Spleen (tissue), 11 donors: ENCODE results near the gene NLGN1. TPM values are rescaled to one million over a fixed set of nuclear protein-coding genes. Genes with fewer than 3 reads are reported as not detected.

ENCODE experiments used
- DNase-seq: peaks from one replicate; pipeline ENCODE4 v3.0.0-alpha.2; 2020
- H3K27ac ChIP-seq, 8 donors: fragments of 200-600 bp; sonication (generic) in 7 of 8; 1 replicate in 4 of 8; 2 replicates in 4 of 8; pipeline versions ENCODE4 v1.5.0 to v1.8.0; 2016 to 2021; ENCODE audit warnings: inconsistent platforms in 4 of 8, mild to moderate bottlenecking in 4 of 8, moderate library complexity in 1 of 8
- H3K27me3 ChIP-seq, 7 donors: fragments of 200-600 bp; sonication (generic) in 6 of 7; replicated peaks in 1 of 7; 1 replicate in 4 of 7; 2 replicates in 3 of 7; pipeline versions ENCODE4 v1.5.0 to v1.8.0; 2016 to 2021; ENCODE audit warnings: inconsistent platforms in 3 of 7, mild to moderate bottlenecking in 1 of 7
- H3K36me3 ChIP-seq, 6 donors: fragments of 200-600 bp; sonication (generic) in 5 of 6; 1 replicate in 4 of 6; 2 replicates in 2 of 6; pipeline versions ENCODE4 v1.5.0 to v1.8.0; 2016 to 2021; ENCODE audit warnings: inconsistent platforms in 2 of 6
- H3K4me1 ChIP-seq, 6 donors: fragments of 200-600 bp; sonication (generic) in 5 of 6; 1 replicate in 3 of 6; 2 replicates in 3 of 6; pipeline versions ENCODE4 v1.5.0 to v1.8.0; 2016 to 2021; ENCODE audit warnings: inconsistent platforms in 3 of 6
- H3K4me3 ChIP-seq, 8 donors: fragments of 200-600 bp; sonication (generic) in 7 of 8; 1 replicate in 4 of 8; 2 replicates in 4 of 8; pipeline versions ENCODE4 v1.5.0 to v1.8.0; 2016 to 2021; ENCODE audit warnings: inconsistent platforms in 4 of 8, mild to moderate bottlenecking in 4 of 8, moderate library complexity in 2 of 8
- H3K9me3 ChIP-seq, 8 donors: fragments of 200-600 bp; sonication (generic) in 7 of 8; 1 replicate in 4 of 8; 2 replicates in 4 of 8; pipeline versions ENCODE4 v1.5.0 to v1.8.0; 2016 to 2021; ENCODE audit warnings: inconsistent platforms in 4 of 8
- POLR2A ChIP-seq, 3 donors: fragments of 450-650 bp; IDR thresholded peaks; one replicate each; pipeline ENCODE4 v1.5.1; 2017; ENCODE audit warnings: antibody characterized with exemption in 3 of 3, mild to moderate bottlenecking in 1 of 3
- POLR2AphosphoS5 ChIP-seq, 3 donors: sonication (generic); formaldehyde crosslinking; IDR thresholded peaks; one replicate each; pipeline ENCODE4 v1.5.1; 2017; ENCODE audit warnings: antibody characterized with exemption in 3 of 3
- WGBS, 5 donors: extraction: QIAGEN DNeasy Blood & Tissue Kit in 3 of 5; methylation state at CpG; one replicate each; pipeline versions ENCODE4 v1.1.5 to v1.1.7; 2013 to 2018; 5-methylcytosine and 5-hydroxymethylcytosine counted together
- intact Hi-C: fragments of 100-400 bp; cut with DNase I; formaldehyde crosslinking; loops from one replicate; pipeline ENCODE4 v1.15.0; 2023; ENCODE audit warnings: low total_unique reads
- polyA plus RNA-seq, 3 donors: library from polyadenylated mRNA; stranded (reverse); fragments of 200-250 nt; gene quantifications; one replicate each; pipeline ENCODE4 v1.2.1, GENCODE V29; 2013
- total RNA-seq, 7 donors: library from RNA; depleted of rRNA in 3 of 7; stranded (reverse); fragments of >200 nt in 3 of 7; fragmentation: NEBNext Ultra II Directional in 4 of 7; extraction: Animal tissue kit (Norgen Biotek cat#: 25700) in 4 of 7; gene quantifications; one replicate each; pipeline versions ENCODE4 v1.1.0 to v1.2.1, GENCODE V29; 2016 to 2021
- TF ChIP-seq, protein P1 (sequence below), 11 experiments: fragments of 200-600 bp in 7 of 11; fragments of 450-650 bp in 4 of 11; sonication (generic) in 4 of 11; IDR thresholded peaks in 8 of 11; conservative IDR thresholded peaks in 3 of 11; 1 replicate in 7 of 11; 2 replicates in 4 of 11; pipeline versions ENCODE4 v1.4.0 to v1.8.0; 2016 to 2021; ENCODE audit warnings: antibody characterized with exemption in 11 of 11, inconsistent platforms in 4 of 11, mild to moderate bottlenecking in 1 of 11
- donor health status: healthy with polysubstance abuse.
- donor health status: DM: no; HTN: no; CAD: no; lungs with moderate emphysema.
- donor health status: DM: no; HTN: no; CAD: no.
- donor health status: Bipolar disorder and iron deficiency.
- donor health status: healthy.
- donor health status: DM: no; HTN: no; CAD: no.
- donor health status: DM: yes; HTN: yes; CAD: no.

Gene NLGN1
- total and polyA plus RNA-seq, 10 donors = 0.03 to 0.13 (median 0.03) TPM; not detected in 7

DNA sequence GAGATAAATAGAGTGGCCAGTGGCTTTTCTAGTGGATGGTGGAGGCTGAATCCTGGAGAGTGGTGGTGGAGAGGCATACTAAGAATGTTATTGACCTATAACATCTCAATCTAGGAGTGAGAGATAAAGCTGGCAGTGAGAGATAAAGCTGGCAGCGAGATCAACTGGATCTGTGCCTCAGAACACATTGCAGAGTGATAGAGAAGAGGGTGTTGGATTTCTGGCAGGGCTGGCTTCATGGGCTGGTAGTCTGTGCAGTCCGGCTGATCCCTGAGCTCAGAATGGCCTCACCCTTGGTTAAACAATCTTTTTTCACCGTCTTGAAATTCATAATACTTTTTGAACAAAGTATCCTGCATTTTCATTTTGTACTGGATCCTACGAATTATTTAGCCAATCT is 221.2 kb downstream of the NLGN1 start:
- H3K27ac ChIP-seq = no peak overlapping the region
- no peak for DNase-seq
- no peaks in the 10 kb centered on the region for H3K4me1 ChIP-seq
- WGBS, 5 donors = 44 to 61% (median 45%) methylated on average over 4 of the region's 4 CpGs
- H3K27me3 ChIP-seq = no peaks in the 10 kb centered on the region
- H3K36me3 ChIP-seq = no peaks in the 10 kb centered on the region
- TF ChIP-seq, protein P1, sequence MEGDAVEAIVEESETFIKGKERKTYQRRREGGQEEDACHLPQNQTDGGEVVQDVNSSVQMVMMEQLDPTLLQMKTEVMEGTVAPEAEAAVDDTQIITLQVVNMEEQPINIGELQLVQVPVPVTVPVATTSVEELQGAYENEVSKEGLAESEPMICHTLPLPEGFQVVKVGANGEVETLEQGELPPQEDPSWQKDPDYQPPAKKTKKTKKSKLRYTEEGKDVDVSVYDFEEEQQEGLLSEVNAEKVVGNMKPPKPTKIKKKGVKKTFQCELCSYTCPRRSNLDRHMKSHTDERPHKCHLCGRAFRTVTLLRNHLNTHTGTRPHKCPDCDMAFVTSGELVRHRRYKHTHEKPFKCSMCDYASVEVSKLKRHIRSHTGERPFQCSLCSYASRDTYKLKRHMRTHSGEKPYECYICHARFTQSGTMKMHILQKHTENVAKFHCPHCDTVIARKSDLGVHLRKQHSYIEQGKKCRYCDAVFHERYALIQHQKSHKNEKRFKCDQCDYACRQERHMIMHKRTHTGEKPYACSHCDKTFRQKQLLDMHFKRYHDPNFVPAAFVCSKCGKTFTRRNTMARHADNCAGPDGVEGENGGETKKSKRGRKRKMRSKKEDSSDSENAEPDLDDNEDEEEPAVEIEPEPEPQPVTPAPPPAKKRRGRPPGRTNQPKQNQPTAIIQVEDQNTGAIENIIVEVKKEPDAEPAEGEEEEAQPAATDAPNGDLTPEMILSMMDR (IDR thresholded peaks at IDR 0.05 in 8 of 11, conservative IDR thresholded peaks at IDR 0.05 in 3 of 11) = no peak
- intact Hi-C loops = no loop called here
- no peaks in the 10 kb centered on the region for H3K9me3 ChIP-seq
- H3K4me3 ChIP-seq = no peak overlapping the region

DNA sequence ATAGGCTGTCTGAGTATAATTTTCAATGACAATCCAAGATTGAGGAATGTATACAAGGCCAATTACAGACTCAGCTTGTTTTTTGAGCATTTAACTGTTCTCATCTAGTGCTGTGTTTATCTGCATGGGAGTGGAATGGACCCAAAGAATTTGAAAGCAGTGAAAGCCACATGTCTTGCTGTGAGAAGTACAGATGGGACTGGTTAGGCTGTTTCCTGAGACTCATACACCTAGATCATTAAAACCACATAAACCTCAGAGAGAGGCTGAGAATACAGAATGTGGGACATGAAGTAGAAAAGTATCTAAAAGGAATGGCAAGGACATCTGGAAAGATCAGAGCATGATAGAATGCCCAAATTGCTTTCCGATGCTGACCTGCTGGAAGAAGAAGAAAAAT is 224.6 kb downstream of the NLGN1 start:
- intact Hi-C loops = no loop called here
- no peaks in the 10 kb centered on the region for H3K4me1 ChIP-seq
- H3K36me3 ChIP-seq = no peaks in the 10 kb centered on the region
- no peaks in the 10 kb centered on the region for H3K9me3 ChIP-seq
- H3K27ac ChIP-seq = no peak overlapping the region
- DNase-seq = no peak
- no peak overlapping the region for H3K4me3 ChIP-seq
- TF ChIP-seq, protein P1 (IDR thresholded peaks at IDR 0.05 in 8 of 11, conservative IDR thresholded peaks at IDR 0.05 in 3 of 11) = no peak
- TF ChIP-seq POLR2A (IDR thresholded peaks at IDR 0.05) (no peak), POLR2AphosphoS5 (IDR thresholded peaks at IDR 0.05) (no peak)
- 78 to 91% (median 82%) methylated on average over 1 of the region's 1 CpG for WGBS, 5 donors
- H3K27me3 ChIP-seq = no peaks in the 10 kb centered on the region

DNA sequence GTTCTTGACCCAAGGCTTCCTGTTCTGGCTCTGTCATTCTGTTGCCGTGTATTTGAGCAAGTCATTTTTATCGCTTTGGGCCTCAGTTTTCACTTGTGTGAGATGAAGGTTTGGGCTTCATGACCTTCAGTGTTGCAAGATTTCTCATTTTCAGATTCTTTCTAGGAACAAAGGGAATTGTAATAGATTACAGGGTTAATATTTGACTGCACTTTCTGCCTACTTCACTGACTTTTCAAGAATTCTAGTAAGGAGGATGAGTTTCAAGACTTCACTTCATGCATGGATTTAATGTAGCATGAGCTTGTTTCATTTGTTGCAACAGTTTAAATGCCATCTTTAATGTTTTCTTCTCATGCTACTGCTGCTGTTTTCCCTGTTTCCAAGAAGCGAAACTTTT is 226.5 kb downstream of the NLGN1 start:
- intact Hi-C loops = no loop called here
- DNase-seq = no peak
- no peak for TF ChIP-seq POLR2A (IDR thresholded peaks at IDR 0.05)
- TF ChIP-seq POLR2AphosphoS5 (IDR thresholded peaks at IDR 0.05) = no peak
- TF ChIP-seq, protein P1 (IDR thresholded peaks at IDR 0.05 in 8 of 11, conservative IDR thresholded peaks at IDR 0.05 in 3 of 11) = no peak
- H3K9me3 ChIP-seq = no peaks in the 10 kb centered on the region
- H3K27me3 ChIP-seq = no peaks in the 10 kb centered on the region
- no peak overlapping the region for H3K4me3 ChIP-seq
- no peaks in the 10 kb centered on the region for H3K36me3 ChIP-seq
- WGBS, 5 donors = 71 to 84% (median 75%) methylated on average over 3 of the region's 3 CpGs
- H3K27ac ChIP-seq = no peak overlapping the region
- no peaks in the 10 kb centered on the region for H3K4me1 ChIP-seq

DNA sequence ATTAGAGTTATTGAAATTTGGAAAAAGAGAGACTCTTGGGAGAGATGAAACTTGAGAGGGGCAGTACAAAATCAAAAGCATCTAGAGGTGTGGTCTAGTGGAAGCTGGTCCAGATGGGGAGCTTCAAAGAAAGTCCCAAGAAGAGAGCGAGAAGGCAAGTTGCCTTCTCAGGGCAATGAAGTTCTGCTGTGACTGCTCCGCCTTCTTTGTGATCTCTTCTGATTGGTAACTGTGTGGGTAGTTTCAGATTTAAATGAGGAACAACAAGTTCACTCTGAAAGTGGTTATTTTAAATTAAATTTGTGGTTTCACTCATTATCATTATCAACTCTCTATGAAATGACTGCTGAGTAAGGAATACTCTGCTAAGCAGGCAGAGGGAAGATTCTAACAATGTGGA is 233.3 kb downstream of the NLGN1 start:
- TF ChIP-seq, protein P1 (IDR thresholded peaks at IDR 0.05 in 8 of 11, conservative IDR thresholded peaks at IDR 0.05 in 3 of 11) = no peak
- TF ChIP-seq POLR2AphosphoS5 (IDR thresholded peaks at IDR 0.05) (no peak), POLR2A (IDR thresholded peaks at IDR 0.05) (no peak)
- DNase-seq = no peak
- WGBS, 5 donors = 85 to 97% (median 88%) methylated on average over 2 of the region's 2 CpGs

More for the DNA sequence above, 233.3 kb downstream of the NLGN1 start:
- Histone ChIP-seq H3K27ac (no peak overlapping the region), H3K9me3 (no peaks in the 10 kb centered on the region), H3K4me1 (no peaks in the 10 kb centered on the region), H3K27me3 (no peaks in the 10 kb centered on the region), H3K36me3 (no peaks in the 10 kb centered on the region), H3K4me3 (no peak overlapping the region)
- intact Hi-C loops = no loop called here
